Heart left ventricle (tissue), 16 donors: ENCODE results near the gene CTNND1. TPM values are rescaled to one million over a fixed set of nuclear protein-coding genes. Genes with fewer than 3 reads are reported as not detected.

Experiments
- ATAC-seq, 4 donors: fragments of 200-7000 bp; cut with Tn5 transposase; one replicate each; pipeline ENCODE4 v1.9.1; 2020 to 2022; ENCODE audit warnings: moderate library complexity in 4 of 4, mild to moderate bottlenecking in 3 of 4, moderate number of reproducible peaks in 1 of 4
- DNase-seq, 5 donors: peaks; one replicate each; pipeline ENCODE4 v3.0.0-alpha.2; 2020
- H3K27ac ChIP-seq, 12 donors: fragments of 200-600 bp; sonication (generic) in 4 of 12; one replicate each; pipeline versions ENCODE4 v1.5.0 to v1.8.0; 2016 to 2022; ENCODE audit warnings: mild to moderate bottlenecking in 2 of 12
- H3K27me3 ChIP-seq, 9 donors: fragments of 200-600 bp; sonication (generic) in 2 of 9; one replicate each; pipeline versions ENCODE4 v1.5.1 to v1.8.0; 2016 to 2022; ENCODE audit warnings: mild to moderate bottlenecking in 3 of 9
- H3K36me3 ChIP-seq, 9 donors: fragments of 200-600 bp; sonication (generic) in 2 of 9; one replicate each; pipeline versions ENCODE4 v1.5.0 to v1.8.0; 2018 to 2022; ENCODE audit warnings: mild to moderate bottlenecking in 2 of 9
- H3K4me1 ChIP-seq, 12 donors: fragments of 200-600 bp; sonication (generic) in 4 of 12; one replicate each; pipeline versions ENCODE4 v1.5.0 to v1.8.0; 2016 to 2022; ENCODE audit warnings: mild to moderate bottlenecking in 3 of 12
- H3K4me3 ChIP-seq, 12 donors: fragments of 200-600 bp; sonication (generic) in 4 of 12; one replicate each; pipeline versions ENCODE4 v1.5.0 to v1.8.0; 2017 to 2022; ENCODE audit warnings: mild to moderate bottlenecking in 9 of 12, moderate library complexity in 4 of 12
- H3K9me3 ChIP-seq, 12 donors: fragments of 200-600 bp; sonication (generic) in 4 of 12; one replicate each; pipeline versions ENCODE4 v1.5.0 to v1.8.0; 2016 to 2022; ENCODE audit warnings: mild to moderate bottlenecking in 1 of 12
- POLR2A ChIP-seq, 2 donors: fragments of 450-650 bp; IDR thresholded peaks; one replicate each; pipeline ENCODE4 v1.6.1; 2017; ENCODE audit warnings: antibody characterized with exemption in 2 of 2, mild to moderate bottlenecking in 2 of 2, moderate library complexity in 2 of 2
- WGBS, 4 donors: extraction: QIAGEN DNeasy Blood & Tissue Kit in 2 of 4; methylation state at CpG; one replicate each; pipeline versions ENCODE4 v1.1.5 to v1.1.7; 2013 to 2018; 5-methylcytosine and 5-hydroxymethylcytosine counted together
- intact Hi-C, 10 donors: fragments of 100-400 bp; cut with DNase I; formaldehyde crosslinking; loops; one replicate each; pipeline versions ENCODE4 v1.11.1 to v1.14.2; 2022
- polyA plus RNA-seq, 2 donors: library from polyadenylated mRNA; stranded (reverse); fragments of 200-250 nt; gene quantifications; one replicate each; pipeline ENCODE4 v1.2.3, GENCODE V29; 2013
- total RNA-seq, 9 donors: library from RNA; depleted of rRNA in 2 of 9; stranded (reverse); fragments of >200 nt in 2 of 9; fragmentation: NEBNext Ultra II Directional in 3 of 9; extraction: Animal tissue kit (Norgen Biotek cat#: 25700) in 3 of 9; gene quantifications; one replicate each; pipeline versions ENCODE4 v1.1.0 to v1.2.4, GENCODE V29; 2016 to 2023
- TF ChIP-seq, protein P1 (sequence below), 12 donors: fragments of 200-600 bp; sonication (generic) in 4 of 12; IDR thresholded peaks; one replicate each; pipeline versions ENCODE4 v1.5.0 to v1.8.0; 2018 to 2022; ENCODE audit warnings: antibody characterized with exemption in 12 of 12, mild to moderate bottlenecking in 5 of 12
- donor health status: ischemic (EF 13 %, LVEDD 7.1; RV severe dilation, severe dysfunction).
- donor health status: healthy with polysubstance abuse.
- donor health status: DM: no; HTN: yes; CAD: no.
- donor health status: DM: no; HTN: no; CAD: no.
- donor health status: ischemic (EF 25% LVEDD 6.9; RV normal size, moderate dysfunction).
- donor health status: ischemic (EF 25% LVEDD 5.7; RV mildly dilated, moderate dysfunction).
- donor health status: healthy.
- donor health status: DM: yes; HTN: yes; CAD: no.
- donor health status: ischemic (EF 35%, LVEDD 5.7; RV mildly dilated, moderate dysfunction).
- donor health status: nonischemic (EF 11% LVEDD 7.7; RV severe dilation, severe dysfunction).
- donor health status: DM: yes; HTN: yes; CAD: no.
- donor health status: PGD.
- donor health status: ischemic (EF 29% LVEDD 5.4; RV normal size, mild dysfunction).
- donor health status: nonischemic (EF 23%, LVEDD 6.1; RV moderate dilation, normal function).

Gene CTNND1
- total and polyA plus RNA-seq, 11 donors: 19.7 to 105 (median 58.6) TPM

DNA sequence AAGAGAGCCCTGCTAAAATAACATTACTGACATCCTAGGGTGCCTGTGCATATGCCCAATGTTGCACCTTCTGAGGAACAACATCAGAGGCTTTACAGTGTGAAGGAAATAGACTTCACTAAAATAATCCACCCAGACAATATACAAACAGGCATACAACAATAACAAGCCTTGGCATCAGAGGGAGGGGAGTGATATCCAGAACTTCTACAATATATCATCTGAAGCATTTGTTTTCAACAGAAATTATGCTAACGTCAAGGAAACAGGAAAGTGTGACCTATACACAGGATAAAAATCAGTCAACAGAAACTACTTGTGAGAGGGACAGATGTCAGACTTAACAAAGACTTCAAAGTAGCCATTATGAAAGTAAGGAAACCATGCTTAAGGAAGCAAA lies 81.3 kb downstream of the CTNND1 start:
- H3K9me3 ChIP-seq: peaks cover 0 to 14% (median 0%) of the 10 kb centered on the region in 12 donors
- no peaks in the 10 kb centered on the region for H3K4me1 ChIP-seq
- no peaks in the 10 kb centered on the region for H3K36me3 ChIP-seq
- no peaks in the 10 kb centered on the region for H3K27me3 ChIP-seq
- no peak overlapping the region for H3K4me3 ChIP-seq
- ATAC-seq (no peak), DNase-seq (no peak)
- TF ChIP-seq, protein P1, sequence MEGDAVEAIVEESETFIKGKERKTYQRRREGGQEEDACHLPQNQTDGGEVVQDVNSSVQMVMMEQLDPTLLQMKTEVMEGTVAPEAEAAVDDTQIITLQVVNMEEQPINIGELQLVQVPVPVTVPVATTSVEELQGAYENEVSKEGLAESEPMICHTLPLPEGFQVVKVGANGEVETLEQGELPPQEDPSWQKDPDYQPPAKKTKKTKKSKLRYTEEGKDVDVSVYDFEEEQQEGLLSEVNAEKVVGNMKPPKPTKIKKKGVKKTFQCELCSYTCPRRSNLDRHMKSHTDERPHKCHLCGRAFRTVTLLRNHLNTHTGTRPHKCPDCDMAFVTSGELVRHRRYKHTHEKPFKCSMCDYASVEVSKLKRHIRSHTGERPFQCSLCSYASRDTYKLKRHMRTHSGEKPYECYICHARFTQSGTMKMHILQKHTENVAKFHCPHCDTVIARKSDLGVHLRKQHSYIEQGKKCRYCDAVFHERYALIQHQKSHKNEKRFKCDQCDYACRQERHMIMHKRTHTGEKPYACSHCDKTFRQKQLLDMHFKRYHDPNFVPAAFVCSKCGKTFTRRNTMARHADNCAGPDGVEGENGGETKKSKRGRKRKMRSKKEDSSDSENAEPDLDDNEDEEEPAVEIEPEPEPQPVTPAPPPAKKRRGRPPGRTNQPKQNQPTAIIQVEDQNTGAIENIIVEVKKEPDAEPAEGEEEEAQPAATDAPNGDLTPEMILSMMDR (IDR thresholded peaks at IDR 0.05): no peak
- no peak for TF ChIP-seq POLR2A (IDR thresholded peaks at IDR 0.05)
- intact Hi-C loops: loop anchor here in 2 of 10 donors (10.0 kb wide), 2 partner anchors 222 to 442 kb away; no protein-coding TSS in a partner anchor
- 24 to 62% (median 41%) methylated on average over 1 of the region's 1 CpG for WGBS, 4 donors
- no peak overlapping the region for H3K27ac ChIP-seq

DNA sequence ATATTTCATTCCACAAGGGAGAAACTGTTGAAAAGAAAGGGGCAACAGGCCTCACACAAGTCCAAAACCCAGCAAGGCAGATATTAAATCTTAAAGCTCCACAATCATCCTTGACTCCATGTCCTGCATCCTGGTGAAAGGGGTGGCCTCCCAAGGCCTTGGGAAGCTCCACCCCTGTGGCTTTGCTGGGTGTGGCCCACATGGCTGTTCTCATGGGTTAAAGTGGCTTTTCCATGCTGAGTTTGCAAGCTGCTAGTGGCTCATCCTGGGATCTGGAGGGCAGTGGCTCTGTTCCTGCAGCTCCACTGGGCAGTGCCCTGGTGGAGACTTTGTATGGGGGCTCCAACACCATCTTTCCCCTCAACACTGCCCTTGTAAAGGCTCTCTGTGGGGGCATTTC lies 106.4 kb downstream of the CTNND1 start:
- Histone ChIP-seq H3K27ac (no peak overlapping the region), H3K9me3 (no peaks in the 10 kb centered on the region), H3K4me3 (no peak overlapping the region), H3K4me1 (no peaks in the 10 kb centered on the region), H3K27me3 (no peaks in the 10 kb centered on the region), H3K36me3 (no peaks in the 10 kb centered on the region)
- ATAC-seq: no peak
- DNase-seq: no peak
- intact Hi-C loops: no loop called here
- TF ChIP-seq, protein P1 (IDR thresholded peaks at IDR 0.05): no peak

DNA sequence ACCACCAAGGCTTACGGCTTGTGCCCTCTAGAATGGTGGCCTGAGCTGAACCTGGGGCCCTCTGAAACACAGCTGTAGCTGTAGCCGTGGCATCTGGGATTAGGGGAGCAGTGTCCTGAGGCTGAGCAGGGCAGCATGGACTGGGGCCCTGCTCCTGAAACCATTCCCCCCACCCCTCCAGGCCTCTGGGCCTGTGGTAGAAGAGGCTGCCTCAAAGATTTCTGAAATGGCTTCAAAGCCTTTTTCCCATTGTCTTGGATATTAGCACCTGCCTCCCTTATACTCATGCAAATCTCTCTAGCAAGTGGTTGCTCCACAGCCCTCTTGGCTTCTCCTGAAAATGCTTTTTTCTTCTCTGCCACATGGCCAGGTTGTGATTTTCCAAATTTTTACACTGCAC lies 106.9 kb downstream of the CTNND1 start:
- WGBS, 4 donors: 86 to 100% (median 89%) methylated on average over 1 to 2 of the region's 2 CpGs
- TF ChIP-seq, protein P1 (IDR thresholded peaks at IDR 0.05): no peak
- no peak for TF ChIP-seq POLR2A (IDR thresholded peaks at IDR 0.05)
- no peak overlapping the region for H3K27ac ChIP-seq
- no peak for DNase-seq
- H3K36me3 ChIP-seq: no peaks in the 10 kb centered on the region
- no peaks in the 10 kb centered on the region for H3K27me3 ChIP-seq
- ATAC-seq: no peak
- intact Hi-C loops: no loop called here
- no peaks in the 10 kb centered on the region for H3K4me1 ChIP-seq
- no peak overlapping the region for H3K4me3 ChIP-seq
- H3K9me3 ChIP-seq: no peaks in the 10 kb centered on the region

Other genes starting within 250 kb of the CTNND1 start
- gene SLC43A1, start 246.1 kb upstream of the CTNND1 start, total RNA-seq: 10 to 100 TPM in 1 of 9 donors, 1 to 10 TPM in 8; 2.7 to 12.3 (median 5.4) TPM
- 1 to 10 TPM; 6.6 TPM for gene SLC43A1, start 246.1 kb upstream of the CTNND1 start, polyA plus RNA-seq
- gene TIMM10, start 231.0 kb upstream of the CTNND1 start, total RNA-seq: 10 to 100 TPM; 36.6 to 81.5 (median 46.4) TPM
- gene TIMM10, start 231.0 kb upstream of the CTNND1 start, polyA plus RNA-seq: 100 to 1,000 TPM in 1 of 2 donors, 10 to 100 TPM in 1; 42.0 to 135 TPM
- gene SMTNL1, start 224.2 kb upstream of the CTNND1 start, total RNA-seq: not detected
- not detected for gene SMTNL1, start 224.2 kb upstream of the CTNND1 start, polyA plus RNA-seq
- 100 to 1,000 TPM in 1 of 9 donors, 10 to 100 TPM in 8; 11.2 to 175 (median 14.5) TPM for gene UBE2L6, start 194.1 kb upstream of the CTNND1 start, total RNA-seq
- 10 to 100 TPM; 10.2 to 16.4 TPM for gene UBE2L6, start 194.1 kb upstream of the CTNND1 start, polyA plus RNA-seq
- gene SERPING1, start 164.1 kb upstream of the CTNND1 start, total RNA-seq: 100 to 1,000 TPM in 4 of 9 donors, 10 to 100 TPM in 5; 55.5 to 344 (median 87.0) TPM
- gene SERPING1, start 164.1 kb upstream of the CTNND1 start, polyA plus RNA-seq: 100 to 1,000 TPM in 1 of 2 donors, 10 to 100 TPM in 1; 80.6 to 121 TPM
- 1 to 10 TPM in 2 of 9 donors, under 1 TPM in 7; 0.16 to 2.2 (median 0.67) TPM for gene YPEL4, start 111.9 kb upstream of the CTNND1 start, total RNA-seq
- gene YPEL4, start 111.9 kb upstream of the CTNND1 start, polyA plus RNA-seq: 1 to 10 TPM in 1 of 2 donors, under 1 TPM in 1; 0.28 to 1.2 TPM
- gene CLP1, start 104.0 kb upstream of the CTNND1 start, total RNA-seq: 10 to 100 TPM in 2 of 9 donors, 1 to 10 TPM in 7; 5.5 to 11.6 (median 8.2) TPM
- 10 to 100 TPM in 1 of 2 donors, 1 to 10 TPM in 1; 3.0 to 11.9 TPM for gene CLP1, start 104.0 kb upstream of the CTNND1 start, polyA plus RNA-seq
- gene ZDHHC5, start 93.7 kb upstream of the CTNND1 start, total RNA-seq: 10 to 100 TPM; 32.5 to 63.6 (median 45.7) TPM
- 10 to 100 TPM; 21.9 to 50.3 TPM for gene ZDHHC5, start 93.7 kb upstream of the CTNND1 start, polyA plus RNA-seq
- gene MED19, start 49.6 kb upstream of the CTNND1 start, total RNA-seq: 10 to 100 TPM in 2 of 9 donors, 1 to 10 TPM in 7; 6.0 to 12.4 (median 6.9) TPM
- gene MED19, start 49.6 kb upstream of the CTNND1 start, polyA plus RNA-seq: 10 to 100 TPM in 1 of 2 donors, 1 to 10 TPM in 1; 6.1 to 19.8 TPM
- gene TMX2, start 49.2 kb upstream of the CTNND1 start, total RNA-seq: 10 to 100 TPM; 46.7 to 78.2 (median 65.8) TPM
- 100 to 1,000 TPM in 1 of 2 donors, 10 to 100 TPM in 1; 53.6 to 165 TPM for gene TMX2, start 49.2 kb upstream of the CTNND1 start, polyA plus RNA-seq
- gene SELENOH, start 20.3 kb upstream of the CTNND1 start, total RNA-seq: 100 to 1,000 TPM in 1 of 9 donors, 10 to 100 TPM in 8; 56.8 to 134 (median 85.7) TPM
- 100 to 1,000 TPM in 1 of 2 donors, 10 to 100 TPM in 1; 68.8 to 116 TPM for gene SELENOH, start 20.3 kb upstream of the CTNND1 start, polyA plus RNA-seq
- gene BTBD18, start 10.0 kb upstream of the CTNND1 start, total RNA-seq: not detected
- under 1 TPM in 1 of 2 donors, not detected in 1; 0.11 TPM for gene BTBD18, start 10.0 kb upstream of the CTNND1 start, polyA plus RNA-seq